ENCODE measurements around the gene ANKFN1.

Gene ANKFN1

DNA sequence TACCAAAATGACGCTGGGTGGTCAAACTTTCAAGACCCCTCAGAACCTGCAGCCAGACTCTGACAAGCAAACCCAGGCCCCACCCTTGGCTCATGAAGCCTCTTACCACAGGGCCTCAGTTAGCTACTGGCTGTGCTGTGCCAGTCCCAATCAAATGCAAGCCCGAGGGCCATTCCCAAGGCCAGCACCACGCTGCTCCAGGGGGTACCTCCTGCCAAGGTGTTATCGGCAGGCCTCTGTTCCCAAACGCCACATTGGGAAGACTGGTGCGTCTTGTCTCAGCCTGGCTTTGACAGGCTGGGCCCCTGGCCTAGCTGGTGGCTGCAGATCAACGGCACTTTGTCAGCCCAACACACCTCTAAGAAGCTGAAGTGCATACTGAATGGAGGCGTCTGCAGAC is 404.4 kb downstream of the ANKFN1 start:
- no peaks in the 10 kb centered on the region for H3F3A ChIP-seq (ENCODE audit: insufficient read depth, low read length)

DNA sequence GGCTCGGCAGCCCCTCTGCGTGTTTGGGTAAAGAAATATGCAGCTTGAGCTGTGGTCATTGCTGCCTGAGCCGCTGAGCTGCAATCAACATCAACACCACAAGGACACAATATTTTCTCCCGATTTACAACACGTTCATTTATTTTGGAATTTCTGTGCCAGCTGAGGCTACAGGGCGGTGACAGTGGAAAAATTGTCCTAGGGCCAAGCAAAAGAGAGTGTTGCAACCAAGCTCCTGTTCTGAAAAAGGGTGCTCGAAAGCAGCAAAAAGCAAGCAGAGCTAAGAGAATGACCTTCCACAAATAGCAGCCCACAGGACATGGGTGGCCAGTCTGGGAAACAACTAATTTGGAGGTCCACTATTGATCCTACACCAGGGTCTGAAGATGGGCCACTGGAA is 404.8 kb downstream of the ANKFN1 start:
- H3K9me2 ChIP-seq (replicated peaks; ENCODE audit: insufficient read depth, low read length) = no peaks in the 10 kb centered on the region
- no peaks in the 10 kb centered on the region for H4K20me1 ChIP-seq (ENCODE audit: insufficient read depth, low read length)
- H3K27ac ChIP-seq (ENCODE audit: low read length) = no peak overlapping the region
- no peaks in the 10 kb centered on the region for H3K9me3 ChIP-seq (replicated peaks; ENCODE audit: insufficient read depth, low read length)
- no peak overlapping the region for H3K9ac ChIP-seq (ENCODE audit: low read length)
- no peaks in the 10 kb centered on the region for H3K27me3 ChIP-seq (replicated peaks; ENCODE audit: insufficient read depth, low read length)
- no peak for DNase-seq
- H2AFZ ChIP-seq (ENCODE audit: low read length) = no peak overlapping the region
- no peaks in the 10 kb centered on the region for H3K4me1 ChIP-seq (ENCODE audit: low read length)
- no peaks in the 10 kb centered on the region for H3F3A ChIP-seq (ENCODE audit: insufficient read depth, low read length)
- H3K4me2 ChIP-seq (ENCODE audit: low read depth, low read length) = no peak overlapping the region
- no peaks in the 10 kb centered on the region for H3K79me2 ChIP-seq (ENCODE audit: low read length)
- H3K4me3 ChIP-seq (ENCODE audit: low read length) = no peak overlapping the region
- no peak for TF ChIP-seq EZH2 (optimal IDR thresholded peaks at IDR 0.05; ENCODE audit: low read depth, low read length)
- no peaks in the 10 kb centered on the region for H3K36me3 ChIP-seq (replicated peaks; ENCODE audit: insufficient read depth, low read length)

More for the DNA sequence above, 404.4 kb downstream of the ANKFN1 start:
- H3K79me2 ChIP-seq (ENCODE audit: low read length) = no peaks in the 10 kb centered on the region
- H3K4me1 ChIP-seq (ENCODE audit: low read length) = no peaks in the 10 kb centered on the region
- no peaks in the 10 kb centered on the region for H3K9me2 ChIP-seq (replicated peaks; ENCODE audit: insufficient read depth, low read length)
- H4K20me1 ChIP-seq (ENCODE audit: insufficient read depth, low read length) = no peaks in the 10 kb centered on the region
- no peak overlapping the region for H2AFZ ChIP-seq (ENCODE audit: low read length)
- no peak for TF ChIP-seq EZH2 (optimal IDR thresholded peaks at IDR 0.05; ENCODE audit: low read depth, low read length)
- TF ChIP-seq CTCF (IDR thresholded peaks at IDR 0.05; ENCODE audit: low read length) = no peak
- TF ChIP-seq EZH2phosphoT487 (IDR thresholded peaks at IDR 0.05; ENCODE audit: low read length) = no peak
- H3K36me3 ChIP-seq (replicated peaks; ENCODE audit: insufficient read depth, low read length) = no peaks in the 10 kb centered on the region
- H3K9ac ChIP-seq (ENCODE audit: low read length) = no peak overlapping the region
- no peaks in the 10 kb centered on the region for H3K9me3 ChIP-seq (replicated peaks; ENCODE audit: insufficient read depth, low read length)
- H3K4me2 ChIP-seq (ENCODE audit: low read depth, low read length) = no peak overlapping the region
- no peak for DNase-seq
- H3K4me3 ChIP-seq (ENCODE audit: low read length) = no peak overlapping the region
- no peaks in the 10 kb centered on the region for H3K27me3 ChIP-seq (replicated peaks; ENCODE audit: insufficient read depth, low read length)
- no peak overlapping the region for H3K27ac ChIP-seq (ENCODE audit: low read length)

All from MM.1S (cell line).